GM12872 (cell line): ENCODE data around the gene MRPS5.

Experiments
- CTCF ChIP-seq: IDR thresholded peaks from 3 replicates; pipeline ENCODE4 v1.5.1; 2011; ENCODE audit warnings: low read depth, mild to moderate bottlenecking, low read length, moderate library complexity; ENCODE audit not compliant: insufficient read depth

Gene MRPS5

DNA sequence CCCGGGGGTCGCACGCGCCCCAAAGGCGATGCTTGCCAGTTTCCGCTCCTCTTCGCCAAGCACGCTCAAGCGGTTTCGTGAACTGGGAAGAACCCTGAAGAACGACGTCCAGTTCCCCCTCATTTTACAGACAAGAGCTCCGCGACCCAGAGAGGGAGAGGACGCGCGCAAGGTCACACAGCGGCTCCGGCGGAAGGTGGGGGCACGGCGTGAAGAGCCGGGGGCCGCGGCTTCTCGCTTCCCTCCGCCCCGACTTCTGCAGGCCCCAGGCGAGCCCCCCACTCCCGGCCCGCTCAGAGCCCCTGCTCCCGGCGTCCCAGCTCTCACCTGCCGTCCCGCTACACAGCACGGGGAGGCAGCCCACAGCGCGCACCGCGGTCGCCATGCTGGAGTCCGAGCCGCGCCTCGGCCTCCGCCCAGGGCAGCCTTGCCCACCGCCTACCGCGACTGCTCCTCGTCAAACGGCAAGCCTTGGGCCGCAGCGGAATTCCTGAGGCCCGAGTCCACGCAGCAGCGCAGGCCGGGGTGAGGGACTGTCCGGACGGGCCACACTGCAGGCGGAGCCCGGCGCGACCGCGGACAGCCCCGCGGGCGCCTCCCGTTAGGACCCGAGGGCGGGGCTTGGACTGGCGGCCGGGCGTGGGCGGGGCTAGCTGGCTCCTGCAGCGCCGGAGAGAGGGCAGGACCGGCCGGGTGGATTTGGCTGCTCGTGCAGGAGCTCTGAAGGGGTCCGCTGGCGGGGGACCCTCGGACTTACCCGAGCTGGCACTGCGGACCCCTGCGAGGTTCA is at the start of gene MRPS5:
Gene MRPS5 (minus strand): TSS at position 402 of the 790 bp plus-strand sequence. CDS start 17 bp downstream, at position 385.
- no peak for TF ChIP-seq CTCF

- TF ChIP-seq CTCF, result no peak
Measured at GRCh38 chr2:95166065-95166763, 44.6 kb upstream of the MRPS5 start.

DNA sequence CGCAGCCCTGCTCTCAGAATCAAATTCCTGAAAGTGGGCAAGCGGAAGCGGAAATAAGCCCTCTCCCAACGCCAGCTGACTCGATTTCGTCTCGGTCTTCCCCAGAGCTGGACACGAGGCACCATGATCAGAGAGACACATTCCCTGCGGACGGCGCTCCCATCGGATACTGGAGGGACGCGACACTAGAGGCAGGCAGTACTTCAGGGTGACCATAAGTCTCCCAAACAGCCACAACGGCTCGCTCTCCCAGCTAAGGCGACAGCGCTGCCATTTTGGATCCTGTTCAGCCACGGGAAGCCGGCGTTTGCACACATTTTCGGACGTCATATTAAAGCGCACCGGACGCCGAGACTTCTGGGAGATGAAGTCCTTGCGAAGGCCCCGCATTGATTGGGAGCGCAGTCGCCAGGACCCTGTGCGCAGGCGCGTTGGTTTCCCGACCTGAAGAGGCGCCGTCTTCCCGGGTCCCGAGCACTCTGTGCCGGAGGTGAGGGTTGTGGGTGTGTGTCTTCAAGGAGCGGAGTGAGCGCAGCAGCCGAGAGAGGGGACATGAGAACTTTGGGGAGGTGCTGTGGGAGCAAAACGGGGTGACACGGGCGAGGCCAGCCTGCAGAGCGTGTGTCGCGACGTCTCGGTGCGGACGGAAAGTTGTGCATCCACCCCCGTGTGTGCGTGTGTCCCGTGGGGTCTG is 43.9 kb upstream of the MRPS5 start, which contains the start of gene ZNF2:
Gene ZNF2 (plus strand): TSS at position 439 of the 694 bp plus-strand sequence. CDS start 10,418 bp downstream, outside the sequence.
- 0 out of 3 replicates have a peak, but pooled peaks have one; percentile 8 for TF ChIP-seq CTCF

GRCh38 chr2:95165030-95165370 is 43.4 kb upstream of the MRPS5 start:
- TF ChIP-seq CTCF, result no peak

DNA sequence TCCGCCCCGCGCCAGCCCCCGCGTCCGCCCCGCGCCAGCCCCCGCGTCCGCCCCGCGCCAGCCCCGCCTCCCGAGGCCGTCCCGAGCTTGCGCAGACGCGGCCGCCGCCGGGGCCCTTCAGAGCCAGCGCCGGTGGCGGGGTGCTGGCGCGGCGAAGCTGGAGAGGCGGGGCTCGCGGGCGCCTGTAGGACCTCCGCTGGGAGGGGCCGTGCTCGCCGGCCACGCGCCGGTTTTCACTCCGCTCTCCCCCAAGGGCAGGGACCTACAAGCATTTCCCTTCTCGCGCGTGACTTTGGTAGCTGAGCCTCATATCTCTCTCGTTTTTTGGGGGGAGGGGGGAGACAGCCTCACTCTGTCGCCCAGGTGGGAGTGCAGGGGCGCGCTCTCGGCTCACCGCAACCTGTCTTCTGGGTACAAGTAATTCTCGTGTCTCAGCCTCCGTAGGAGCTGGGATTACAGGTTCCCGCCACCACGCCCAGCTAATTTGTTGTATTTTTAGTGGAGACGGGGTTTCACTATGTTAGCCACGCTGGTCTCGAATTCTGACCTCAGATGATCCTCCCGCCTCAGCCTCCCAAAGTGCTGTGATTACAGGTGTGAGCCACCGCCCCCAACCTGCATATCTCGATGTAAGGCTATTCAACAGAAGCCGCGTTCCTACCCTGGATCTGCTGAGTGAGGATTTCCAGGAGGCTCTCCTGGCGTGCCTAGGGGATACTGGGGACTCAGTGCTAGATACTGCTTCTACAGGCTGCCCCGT is 38.3 kb upstream of the MRPS5 start, which contains the start of gene ZNF514:
Gene ZNF514 (minus strand): TSS at position 159 of the 760 bp plus-strand sequence. CDS start 6,595 bp downstream, outside the sequence.
- no peak for TF ChIP-seq CTCF

GRCh38 chr2:95158891-95159619 is 37.4 kb upstream of the MRPS5 start:
- no peak for TF ChIP-seq CTCF
